Loucy (cell line): Measurements from ENCODE around the gene CTIF.

Experiments
- CTCF ChIP-seq: fragments of 200-600 bp; sonication (generic); conservative IDR thresholded peaks from 2 replicates; pipeline ENCODE4 v1.5.1; 2014; ENCODE audit warnings: mild to moderate bottlenecking, antibody characterized with exemption, low read length
- EZH2phosphoT487 ChIP-seq: fragments of 200-600 bp; IDR thresholded peaks from 2 replicates; pipeline ENCODE4 v1.6.1; 2018; ENCODE audit warnings: antibody characterized with exemption, mild to moderate bottlenecking, moderate library complexity, borderline replicate concordance

- no peak for TF ChIP-seq CTCF
- TF ChIP-seq EZH2phosphoT487: no peak
These were observed 294.3 kb downstream of the CTIF start for GRCh38 chr18:48832938-48833700.
